ENCODE data around the gene EXOC6B.
"Not testable (repeated sequence)": the region's sequence is repeated elsewhere in the genome, so short reads cannot be mapped to it uniquely, and the experiment has no call there.

Gene EXOC6B

DNA sequence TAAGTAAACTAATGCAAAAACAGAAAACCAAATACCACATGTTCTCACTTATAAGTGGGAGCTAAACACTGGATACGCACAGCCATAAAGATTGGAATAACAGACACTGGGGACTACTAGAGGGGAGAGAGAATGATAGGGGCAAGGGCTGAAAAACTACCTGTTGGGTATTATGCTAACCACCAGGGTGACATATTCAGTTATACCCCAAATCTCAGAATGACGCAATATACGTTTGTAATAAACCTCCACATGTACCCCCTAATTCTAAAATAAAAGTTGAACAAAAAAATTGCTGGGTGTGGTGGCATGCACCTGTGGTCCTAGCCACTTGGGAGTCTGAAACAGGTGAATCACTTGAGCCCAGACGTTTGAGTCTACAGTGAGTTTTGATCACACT is 157.2 kb downstream of the EXOC6B start:
- H3K9ac ChIP-seq (ENCODE audit: insufficient read length, low read depth): no peak overlapping the region
- H3K9me3 ChIP-seq (ENCODE audit: insufficient read depth, low read length): no peaks in the 10 kb centered on the region
- no peaks in the 10 kb centered on the region for H3K4me1 ChIP-seq (ENCODE audit: insufficient read depth, insufficient read length)
- H3K27me3 ChIP-seq (ENCODE audit: insufficient read depth, insufficient read length): no peaks in the 10 kb centered on the region
- DNase-seq (ENCODE audit: low read depth, low spot score): no peak
- TF ChIP-seq ZNF274 (IDR thresholded peaks at IDR 0.05; ENCODE audit: low read depth, low read length): no peak
- no peak for TF ChIP-seq SUZ12 (IDR thresholded peaks at IDR 0.05; ENCODE audit: extremely low read depth, insufficient read depth, insufficient read length)
- TF ChIP-seq YY1 (IDR thresholded peaks at IDR 0.05; ENCODE audit: insufficient read depth, insufficient read length): no peak
- no peak overlapping the region for H3K4me3 ChIP-seq (ENCODE audit: insufficient read length, low read depth)
- no peaks in the 10 kb centered on the region for H3K36me3 ChIP-seq (ENCODE audit: insufficient read depth, insufficient read length, low read length)

DNA sequence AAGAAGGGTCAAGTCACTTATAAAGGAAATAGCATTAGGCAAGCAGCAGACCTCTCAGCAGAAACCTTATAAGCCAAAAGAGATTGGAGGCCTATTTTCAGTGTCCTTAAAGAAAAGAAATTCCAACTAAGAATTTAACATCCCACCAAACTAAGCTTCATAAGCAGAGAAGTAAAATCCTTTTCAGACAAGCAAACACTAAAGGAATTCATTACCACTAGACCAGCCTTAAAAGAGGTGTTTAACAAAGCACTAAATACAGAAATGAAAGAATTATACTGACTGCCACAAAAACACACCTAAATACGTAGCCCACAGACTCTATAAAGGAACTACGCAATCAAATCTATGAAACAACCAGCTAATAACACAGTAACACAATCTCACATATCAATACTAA is 160.4 kb downstream of the EXOC6B start:
- Histone ChIP-seq H3K27me3 (ENCODE audit: insufficient read depth, insufficient read length) (no peaks in the 10 kb centered on the region), H3K36me3 (ENCODE audit: insufficient read depth, insufficient read length, low read length) (no peaks in the 10 kb centered on the region), H3K9ac (ENCODE audit: insufficient read length, low read depth) (no peak overlapping the region), H3K4me1 (ENCODE audit: insufficient read depth, insufficient read length) (no peaks in the 10 kb centered on the region), H3K9me3 (ENCODE audit: insufficient read depth, low read length) (no peaks in the 10 kb centered on the region), H3K4me3 (ENCODE audit: insufficient read length, low read depth) (no peak overlapping the region)
- TF ChIP-seq SUZ12 (IDR thresholded peaks at IDR 0.05; ENCODE audit: extremely low read depth, insufficient read depth, insufficient read length) (no peak), YY1 (IDR thresholded peaks at IDR 0.05; ENCODE audit: insufficient read depth, insufficient read length) (no peak), ZNF274 (IDR thresholded peaks at IDR 0.05; ENCODE audit: low read depth, low read length) (no peak)
- no peak for DNase-seq (ENCODE audit: low read depth, low spot score)

DNA sequence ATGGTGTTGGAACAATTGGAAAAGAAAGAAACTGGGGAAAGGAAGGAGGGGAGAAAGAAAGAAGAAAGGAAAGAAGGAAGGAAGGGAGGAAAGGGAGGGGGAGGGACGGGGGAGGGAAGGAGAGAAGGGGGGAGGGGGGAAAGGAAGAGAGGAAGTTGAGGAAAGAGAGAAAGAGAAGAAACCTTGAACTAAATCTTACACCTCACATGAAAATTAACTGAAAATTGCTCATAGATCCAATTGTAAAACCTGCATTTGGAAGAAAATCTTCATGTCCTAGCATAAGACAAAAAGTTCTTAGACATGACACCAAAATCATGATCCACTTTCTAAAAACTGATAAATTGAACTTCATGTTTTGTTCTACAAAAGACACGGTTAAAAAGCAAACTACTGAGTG is 163.8 kb downstream of the EXOC6B start:
- Histone ChIP-seq H3K36me3 (ENCODE audit: insufficient read depth, insufficient read length, low read length) (no peaks in the 10 kb centered on the region), H3K4me1 (ENCODE audit: insufficient read depth, insufficient read length) (no peaks in the 10 kb centered on the region), H3K27me3 (ENCODE audit: insufficient read depth, insufficient read length) (no peaks in the 10 kb centered on the region), H3K4me3 (ENCODE audit: insufficient read length, low read depth) (no peak overlapping the region), H3K9ac (ENCODE audit: insufficient read length, low read depth) (no peak overlapping the region), H3K9me3 (ENCODE audit: insufficient read depth, low read length) (no peaks in the 10 kb centered on the region)
- TF ChIP-seq SUZ12 (IDR thresholded peaks at IDR 0.05; ENCODE audit: extremely low read depth, insufficient read depth, insufficient read length) (no peak), ZNF274 (IDR thresholded peaks at IDR 0.05; ENCODE audit: low read depth, low read length) (no peak), YY1 (IDR thresholded peaks at IDR 0.05; ENCODE audit: insufficient read depth, insufficient read length) (no peak)
- no peak for DNase-seq (ENCODE audit: low read depth, low spot score)

DNA sequence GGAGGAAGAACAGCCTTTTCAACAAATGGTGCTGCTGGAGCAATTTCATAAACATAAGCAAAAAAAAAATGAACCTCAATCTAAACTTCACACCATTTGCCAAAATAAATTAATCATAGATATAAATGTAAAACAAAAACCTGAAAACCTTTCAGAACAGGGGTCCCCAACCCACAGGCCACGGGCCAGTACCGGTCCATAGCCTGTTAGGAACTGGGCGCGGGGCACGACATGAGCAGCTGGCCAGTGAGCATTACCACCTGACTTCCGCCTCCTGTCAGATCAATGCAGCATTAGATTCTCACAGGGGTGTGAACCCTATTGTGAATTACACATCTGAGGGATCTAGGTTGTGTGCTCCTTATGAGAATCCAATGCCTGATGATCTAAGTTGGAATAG is 176.0 kb downstream of the EXOC6B start:
- no peaks in the 10 kb centered on the region for H3K27me3 ChIP-seq (ENCODE audit: insufficient read depth, insufficient read length)
- TF ChIP-seq ZNF274 (IDR thresholded peaks at IDR 0.05; ENCODE audit: low read depth, low read length): no peak
- TF ChIP-seq SUZ12 (IDR thresholded peaks at IDR 0.05; ENCODE audit: extremely low read depth, insufficient read depth, insufficient read length): no peak
- TF ChIP-seq YY1 (IDR thresholded peaks at IDR 0.05; ENCODE audit: insufficient read depth, insufficient read length): no peak
- no peak for DNase-seq (ENCODE audit: low read depth, low spot score)
- H3K4me1 ChIP-seq (ENCODE audit: insufficient read depth, insufficient read length): no peaks in the 10 kb centered on the region
- no peaks in the 10 kb centered on the region for H3K36me3 ChIP-seq (ENCODE audit: insufficient read depth, insufficient read length, low read length)
- no peak overlapping the region for H3K4me3 ChIP-seq (ENCODE audit: insufficient read length, low read depth)
- no peak overlapping the region for H3K9ac ChIP-seq (ENCODE audit: insufficient read length, low read depth)
- no peaks in the 10 kb centered on the region for H3K9me3 ChIP-seq (ENCODE audit: insufficient read depth, low read length)

DNA sequence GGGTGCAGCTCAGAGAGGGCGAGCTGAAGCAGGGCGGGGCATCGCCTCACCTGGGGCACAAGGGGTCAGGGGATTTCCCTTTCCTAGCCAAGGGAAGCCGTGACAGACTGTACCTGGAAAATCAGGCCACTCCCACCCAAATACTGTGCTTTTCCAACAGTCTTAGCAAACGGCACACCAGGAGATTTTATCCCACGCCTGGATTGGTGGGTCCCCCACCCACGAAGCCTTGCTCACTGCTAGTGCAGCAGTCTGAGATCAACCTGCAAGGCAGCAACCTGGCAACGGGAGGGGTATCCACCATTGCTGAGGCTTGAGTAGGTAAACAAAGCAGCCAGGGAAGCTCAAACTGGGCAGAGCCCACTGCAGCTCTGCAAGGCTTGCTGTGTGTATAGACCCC is 184.6 kb downstream of the EXOC6B start:
- not testable (repeated sequence) for H3K9me3 ChIP-seq (ENCODE audit: insufficient read depth, low read length); H3K36me3 ChIP-seq (ENCODE audit: insufficient read depth, insufficient read length, low read length); H3K4me3 ChIP-seq (ENCODE audit: insufficient read length, low read depth); H3K4me1 ChIP-seq (ENCODE audit: insufficient read depth, insufficient read length); DNase-seq (ENCODE audit: low read depth, low spot score); H3K9ac ChIP-seq (ENCODE audit: insufficient read length, low read depth); H3K27me3 ChIP-seq (ENCODE audit: insufficient read depth, insufficient read length)

DNA sequence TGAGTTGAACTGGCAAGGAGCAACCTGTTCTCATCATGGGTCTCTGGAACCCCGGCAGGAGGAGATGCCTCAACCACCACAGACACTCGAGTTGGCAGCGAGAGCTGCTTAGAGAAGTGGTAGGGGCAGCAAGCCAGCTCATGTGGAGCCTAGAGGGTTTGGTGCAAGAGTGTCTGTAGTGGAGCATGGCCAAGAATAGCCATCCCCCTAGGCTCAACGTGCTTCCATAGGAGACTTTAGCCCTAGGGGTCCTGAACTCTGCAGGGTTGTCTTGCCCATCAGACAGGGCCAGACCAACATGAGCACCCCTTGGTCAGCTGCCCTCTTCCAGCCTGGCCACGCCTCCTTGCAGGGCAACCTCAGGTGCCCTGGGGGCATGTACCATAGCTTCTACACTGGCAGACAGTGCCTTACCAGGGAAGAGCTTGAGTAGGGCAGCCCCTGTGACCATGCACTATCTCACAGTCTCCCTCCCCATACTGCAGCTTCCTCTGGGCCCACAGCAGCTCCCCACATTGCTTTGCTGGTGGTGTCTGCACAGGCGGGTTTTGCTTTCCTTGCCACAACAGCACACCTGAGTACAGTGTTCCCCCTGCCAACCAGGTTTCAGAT is 187.1 kb downstream of the EXOC6B start:
- H3K9me3 ChIP-seq (ENCODE audit: insufficient read depth, low read length): no peaks in the 10 kb centered on the region
- H3K27me3 ChIP-seq (ENCODE audit: insufficient read depth, insufficient read length): no peaks in the 10 kb centered on the region
- no peak for DNase-seq (ENCODE audit: low read depth, low spot score)
- no peaks in the 10 kb centered on the region for H3K36me3 ChIP-seq (ENCODE audit: insufficient read depth, insufficient read length, low read length)
- no peak overlapping the region for H3K9ac ChIP-seq (ENCODE audit: insufficient read length, low read depth)
- H3K4me1 ChIP-seq (ENCODE audit: insufficient read depth, insufficient read length): no peaks in the 10 kb centered on the region
- no peak for TF ChIP-seq SUZ12 (IDR thresholded peaks at IDR 0.05; ENCODE audit: extremely low read depth, insufficient read depth, insufficient read length)
- no peak for TF ChIP-seq YY1 (IDR thresholded peaks at IDR 0.05; ENCODE audit: insufficient read depth, insufficient read length)
- H3K4me3 ChIP-seq (ENCODE audit: insufficient read length, low read depth): no peak overlapping the region

DNA sequence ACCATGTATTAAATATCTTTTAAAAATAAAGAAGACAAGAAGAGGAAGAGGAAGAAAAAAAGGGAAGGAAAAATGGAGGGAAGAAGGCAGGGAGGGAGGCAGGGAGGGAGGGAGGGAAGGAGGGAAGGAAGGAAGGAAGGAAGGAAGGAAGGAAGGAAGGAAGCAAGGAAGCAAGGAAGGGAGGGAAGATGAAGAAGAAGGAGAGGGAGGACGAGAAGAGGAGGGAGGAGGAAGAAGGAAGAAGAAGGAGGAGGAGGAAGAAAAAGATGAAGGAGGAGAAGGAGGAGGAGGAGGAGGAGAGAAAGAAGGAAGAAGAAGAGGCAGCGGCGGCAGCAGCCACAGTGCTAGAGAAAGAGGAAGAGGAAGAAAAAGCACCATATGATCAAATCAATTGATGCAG is 189.6 kb downstream of the EXOC6B start:
- H3K9me3 ChIP-seq (ENCODE audit: insufficient read depth, low read length): no peaks in the 10 kb centered on the region
- H3K9ac ChIP-seq (ENCODE audit: insufficient read length, low read depth): no peak overlapping the region
- no peak for DNase-seq (ENCODE audit: low read depth, low spot score)
- no peaks in the 10 kb centered on the region for H3K36me3 ChIP-seq (ENCODE audit: insufficient read depth, insufficient read length, low read length)
- TF ChIP-seq YY1 (IDR thresholded peaks at IDR 0.05; ENCODE audit: insufficient read depth, insufficient read length) (no peak), ZNF274 (IDR thresholded peaks at IDR 0.05; ENCODE audit: low read depth, low read length) (no peak), SUZ12 (IDR thresholded peaks at IDR 0.05; ENCODE audit: extremely low read depth, insufficient read depth, insufficient read length) (no peak)
- no peaks in the 10 kb centered on the region for H3K4me1 ChIP-seq (ENCODE audit: insufficient read depth, insufficient read length)
- H3K4me3 ChIP-seq (ENCODE audit: insufficient read length, low read depth): no peak overlapping the region
- no peaks in the 10 kb centered on the region for H3K27me3 ChIP-seq (ENCODE audit: insufficient read depth, insufficient read length)

DNA sequence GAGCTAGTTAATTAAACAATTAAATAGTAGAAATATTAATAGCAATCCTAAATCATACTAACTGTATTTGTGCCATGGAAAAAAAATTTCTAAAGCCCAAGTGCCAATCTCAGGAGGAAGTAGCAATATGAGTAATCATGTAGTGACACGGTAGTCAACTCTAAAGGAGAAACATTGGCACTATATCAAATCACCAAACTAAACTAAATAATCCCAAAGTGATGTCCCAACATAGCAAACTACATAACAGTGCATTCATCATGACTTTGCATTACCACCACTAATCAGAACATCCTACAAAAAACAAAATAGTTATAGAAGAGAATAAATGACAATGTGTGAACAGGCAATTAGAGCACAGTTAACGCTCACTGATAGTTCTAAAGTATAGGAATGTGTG is 195.1 kb downstream of the EXOC6B start:
- no peaks in the 10 kb centered on the region for H3K36me3 ChIP-seq (ENCODE audit: insufficient read depth, insufficient read length, low read length)
- no peak for TF ChIP-seq YY1 (IDR thresholded peaks at IDR 0.05; ENCODE audit: insufficient read depth, insufficient read length)
- no peak for TF ChIP-seq SUZ12 (IDR thresholded peaks at IDR 0.05; ENCODE audit: extremely low read depth, insufficient read depth, insufficient read length)
- TF ChIP-seq ZNF274 (IDR thresholded peaks at IDR 0.05; ENCODE audit: low read depth, low read length): no peak
- no peaks in the 10 kb centered on the region for H3K27me3 ChIP-seq (ENCODE audit: insufficient read depth, insufficient read length)
- no peak for DNase-seq (ENCODE audit: low read depth, low spot score)
- no peaks in the 10 kb centered on the region for H3K9me3 ChIP-seq (ENCODE audit: insufficient read depth, low read length)
- H3K4me3 ChIP-seq (ENCODE audit: insufficient read length, low read depth): no peak overlapping the region
- no peak overlapping the region for H3K9ac ChIP-seq (ENCODE audit: insufficient read length, low read depth)
- H3K4me1 ChIP-seq (ENCODE audit: insufficient read depth, insufficient read length): no peaks in the 10 kb centered on the region

Measured in NT2/D1 (cell line).